H1 (cell line): ENCODE data around the gene ICAM2.

Experiments used
- BRCA1 ChIP-seq: IDR thresholded peaks from 2 replicates; pipeline ENCODE4 v1.6.1; 2012; ENCODE audit warnings: low read depth, low read length, improper control_type of control experiment
- CTCF ChIP-seq, 3 experiments: IDR thresholded peaks; 1 replicate in 2 of 3; 2 replicates in 1 of 3; pipeline versions ENCODE4 v1.5.1 to v1.6.1; 2011; ENCODE audit warnings: low read length in 3 of 3, mild to moderate bottlenecking in 3 of 3, inconsistent platforms in 2 of 3, low read depth in 1 of 3, moderate library complexity in 1 of 3; ENCODE audit not compliant: insufficient read depth in 1 of 3; ENCODE audit errors: control extremely low read depth in 1 of 3
- EP300 ChIP-seq, 2 experiments: IDR thresholded peaks; 1 replicate in 1 of 2; 2 replicates in 1 of 2; pipeline ENCODE4 v1.6.1; 2011 to 2012; ENCODE audit warnings: low read depth in 2 of 2, low read length in 2 of 2, mild to moderate bottlenecking in 2 of 2, borderline replicate concordance in 1 of 2, inconsistent platforms in 1 of 2, moderate library complexity in 1 of 2
- USF2 ChIP-seq: IDR thresholded peaks from 2 replicates; pipeline ENCODE4 v1.6.1; 2011; ENCODE audit warnings: low read length, improper control_type of control experiment

DNA sequence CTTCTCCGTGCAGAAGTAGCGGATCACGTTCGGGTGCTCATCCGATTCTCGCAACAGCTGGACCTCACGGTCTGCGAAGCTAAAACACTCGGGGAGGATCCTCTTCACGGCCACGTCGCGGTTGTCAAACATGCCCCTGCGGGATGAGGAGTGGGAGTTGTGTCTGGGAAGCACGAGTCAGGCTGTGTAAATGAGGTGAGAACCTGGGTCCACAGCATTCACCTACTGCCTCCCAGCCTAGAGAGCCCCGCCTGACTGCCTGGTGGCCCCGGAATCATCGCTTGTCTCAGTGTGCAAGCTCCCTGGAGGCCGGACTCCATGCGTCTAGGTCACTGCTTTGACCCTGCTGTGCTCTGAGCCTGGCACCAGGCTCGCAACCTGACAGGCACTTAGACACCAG, 33.9 kb upstream of the ICAM2 start:
- TF ChIP-seq CTCF (IDR thresholded peaks at IDR 0.05; ENCODE audit: control extremely low read depth in 1 of 3, insufficient read depth in 1 of 3, low read depth in 1 of 3, low read length in 3 of 3) (no peak), USF2 (no peak), BRCA1 (no peak), EP300 (IDR thresholded peaks at IDR 0.05; ENCODE audit: borderline replicate concordance in 1 of 2, low read depth in 2 of 2, low read length in 2 of 2) (no peak)
